ENCODE measurements around the gene SNCB.
"Not testable (repeated sequence)": the region's sequence is repeated elsewhere in the genome, so short reads cannot be mapped to it uniquely, and the experiment has no call there.

SNCB gene

GRCh38 chr5:176597417-176598389 is 32.6 kb downstream of the SNCB start:
- no peak for DNase-seq (ENCODE audit: low read depth)

- no peak for DNase-seq (ENCODE audit: low read depth)
Observed at GRCh38 chr5:176596689-176597416, 33.5 kb downstream of the SNCB start.

GRCh38 chr5:176596069-176596644 is 34.2 kb downstream of the SNCB start:
- no peak for DNase-seq (ENCODE audit: low read depth)

GRCh38 chr5:176595386-176595943 is 34.9 kb downstream of the SNCB start:
- DNase-seq (ENCODE audit: low read depth), result no peak

- DNase-seq (ENCODE audit: low read depth), result no peak
Observed at GRCh38 chr5:176594554-176594953, 35.8 kb downstream of the SNCB start.

- no peak for DNase-seq (ENCODE audit: low read depth)
Observed at GRCh38 chr5:176593273-176593869, 37.0 kb downstream of the SNCB start.

GRCh38 chr5:176592573-176592972 is 37.8 kb downstream of the SNCB start:
- DNase-seq (ENCODE audit: low read depth), result no peak

GRCh38 chr5:176591667-176592066 is 38.7 kb downstream of the SNCB start:
- not testable (repeated sequence) for DNase-seq (ENCODE audit: low read depth)

- no peak for DNase-seq (ENCODE audit: low read depth)
Observed at GRCh38 chr5:176590035-176590717, 40.2 kb downstream of the SNCB start.

- no peak for DNase-seq (ENCODE audit: low read depth)
Observed at GRCh38 chr5:176589039-176589769, 41.1 kb downstream of the SNCB start.

- DNase-seq (ENCODE audit: low read depth), result no peak
Observed at GRCh38 chr5:176588297-176588696, 42.0 kb downstream of the SNCB start.

- no peak for DNase-seq (ENCODE audit: low read depth)
Observed at GRCh38 chr5:176587398-176587797, 42.9 kb downstream of the SNCB start.

- DNase-seq (ENCODE audit: low read depth), result no peak
Observed at GRCh38 chr5:176583076-176583475, 47.3 kb downstream of the SNCB start.

GRCh38 chr5:176581361-176581760 is 49.0 kb downstream of the SNCB start:
- DNase-seq (ENCODE audit: low read depth), result no peak

- no peak for DNase-seq (ENCODE audit: low read depth)
Observed at GRCh38 chr5:176579323-176579722, 51.0 kb downstream of the SNCB start.

GRCh38 chr5:176578391-176578808 is 51.9 kb downstream of the SNCB start:
- no peak for DNase-seq (ENCODE audit: low read depth)

GRCh38 chr5:176577312-176578176 is 52.8 kb downstream of the SNCB start:
- DNase-seq (ENCODE audit: low read depth), result no peak

- DNase-seq (ENCODE audit: low read depth), result no peak
Observed at GRCh38 chr5:176575488-176576422, 54.6 kb downstream of the SNCB start.

GRCh38 chr5:176575066-176575465 is 55.3 kb downstream of the SNCB start:
- no peak for DNase-seq (ENCODE audit: low read depth)
